VCaP (cell line): ENCODE data around the gene ZC3H12C.
A peak's percentile ranks its signal among the peaks of the same experiment; 100 is the strongest.

Source experiments
- H3K27ac ChIP-seq: fragments of 450-650 bp; 2 replicates; pipeline ENCODE4 v1.5.1; 2017
- CTCF ChIP-seq: fragments of 450-650 bp; conservative IDR thresholded peaks from 2 replicates; pipeline ENCODE4 v1.5.1; 2017; ENCODE audit warnings: mild to moderate bottlenecking, moderate library complexity

The ZC3H12C gene

GRCh38 chr11:110092515-110093406, at the start of gene ZC3H12C:
TSS of gene ZC3H12C (plus strand) at chr11:110093392. CDS start at chr11:110093412, 20 bp downstream.
- TF ChIP-seq CTCF: peak; percentile 79
- peak within 1 kb of the TSS; percentile 97 for H3K27ac ChIP-seq

- TF ChIP-seq CTCF: no peak
- no peak overlapping the region for H3K27ac ChIP-seq
Observed at GRCh38 chr11:110044226-110044968, 48.8 kb upstream of the ZC3H12C start.

GRCh38 chr11:110046775-110047380, 46.3 kb upstream of the ZC3H12C start:
- no peak for TF ChIP-seq CTCF
- no peak overlapping the region for H3K27ac ChIP-seq

- TF ChIP-seq CTCF: no peak
Observed at GRCh38 chr11:110049501-110050200, 43.5 kb upstream of the ZC3H12C start.

GRCh38 chr11:110050201-110050506, 43.0 kb upstream of the ZC3H12C start:
- no peak for TF ChIP-seq CTCF
- no peak overlapping the region for H3K27ac ChIP-seq

More at GRCh38 chr11:110049501-110050200, 43.5 kb upstream of the ZC3H12C start:
- H3K27ac ChIP-seq: no peak overlapping the region

- no peak overlapping the region for H3K27ac ChIP-seq
- no peak for TF ChIP-seq CTCF
Observed at GRCh38 chr11:110053848-110054414, 39.3 kb upstream of the ZC3H12C start.
